Measurements from ENCODE around the gene TM9SF1. TPM values are rescaled to one million over a fixed set of nuclear protein-coding genes. Genes with fewer than 3 reads are reported as not detected.
A peak's percentile ranks its signal among the peaks of the same experiment; 100 is the strongest.

TM9SF1 gene
- 43.7 and 50.0 TPM in 2 replicates for polyA plus RNA-seq (2014; cell fraction: cytosol; rRNA removed)
- 21.1 and 21.2 TPM in 2 replicates for polyA plus RNA-seq (2014; cell fraction: nucleus; rRNA removed)

GRCh38 chr14:24195186-24196070 lies at the start of gene TM9SF1:
Gene TM9SF1 (minus strand): TSS chr14:24195441. CDS start chr14:24195019, 422 bp downstream.
- peak; percentile 91 for DNase-seq (ENCODE audit: low spot score)

- no peak for DNase-seq (ENCODE audit: low spot score)
These were observed 48.1 kb upstream of the TM9SF1 start for GRCh38 chr14:24243336-24243836.

GRCh38 chr14:24241829-24242443 lies 46.7 kb upstream of the TM9SF1 start:
- peak; percentile 94 for DNase-seq (ENCODE audit: low spot score)

GRCh38 chr14:24240110-24240918 lies 45.1 kb upstream of the TM9SF1 start:
- no peak for DNase-seq (ENCODE audit: low spot score)

- no peak for DNase-seq (ENCODE audit: low spot score)
These were observed 43.3 kb upstream of the TM9SF1 start for GRCh38 chr14:24238527-24239037.

- DNase-seq (ENCODE audit: low spot score) = no peak
These were observed 42.9 kb upstream of the TM9SF1 start for GRCh38 chr14:24238123-24238522.

- DNase-seq (ENCODE audit: low spot score) = no peak
These were observed 42.3 kb upstream of the TM9SF1 start for GRCh38 chr14:24237463-24237955.

GRCh38 chr14:24236689-24237462 lies 41.6 kb upstream of the TM9SF1 start:
- DNase-seq (ENCODE audit: low spot score) = no peak

GRCh38 chr14:24235804-24236688 lies 40.8 kb upstream of the TM9SF1 start:
- no peak for DNase-seq (ENCODE audit: low spot score)

GRCh38 chr14:24234095-24235005 lies 39.1 kb upstream of the TM9SF1 start:
- no peak for DNase-seq (ENCODE audit: low spot score)

- DNase-seq (ENCODE audit: low spot score) = no peak
These were observed 38.3 kb upstream of the TM9SF1 start for GRCh38 chr14:24233538-24233866.

GRCh38 chr14:24232645-24233537 lies 37.6 kb upstream of the TM9SF1 start, which contains the start of gene GMPR2:
Gene GMPR2 (plus strand): TSS chr14:24232929. CDS start chr14:24233254, 325 bp downstream.
- no peak for DNase-seq (ENCODE audit: low spot score)

GRCh38 chr14:24232121-24232644 lies 36.9 kb upstream of the TM9SF1 start, which contains the start of gene NEDD8:
Gene NEDD8 (minus strand): TSS chr14:24232367. CDS start chr14:24232267, 100 bp downstream.
- peak; percentile 90 for DNase-seq (ENCODE audit: low spot score)

GRCh38 chr14:24231263-24232120 lies 36.3 kb upstream of the TM9SF1 start:
- no peak for DNase-seq (ENCODE audit: low spot score)

GRCh38 chr14:24228902-24229301 lies 33.7 kb upstream of the TM9SF1 start:
- no peak for DNase-seq (ENCODE audit: low spot score)

GRCh38 chr14:24226473-24226872 lies 31.2 kb upstream of the TM9SF1 start:
- no peak for DNase-seq (ENCODE audit: low spot score)
